Measurements from ENCODE around the gene EXPH5. TPM values are rescaled to one million over a fixed set of nuclear protein-coding genes. Genes with fewer than 3 reads are reported as not detected.

Gene EXPH5
- total and polyA plus RNA-seq, 2 of the 8 experiments (the other 6 are each of a cell fraction or from before 2014, with no cell fraction given), result 1.1 to 11.5 TPM

DNA sequence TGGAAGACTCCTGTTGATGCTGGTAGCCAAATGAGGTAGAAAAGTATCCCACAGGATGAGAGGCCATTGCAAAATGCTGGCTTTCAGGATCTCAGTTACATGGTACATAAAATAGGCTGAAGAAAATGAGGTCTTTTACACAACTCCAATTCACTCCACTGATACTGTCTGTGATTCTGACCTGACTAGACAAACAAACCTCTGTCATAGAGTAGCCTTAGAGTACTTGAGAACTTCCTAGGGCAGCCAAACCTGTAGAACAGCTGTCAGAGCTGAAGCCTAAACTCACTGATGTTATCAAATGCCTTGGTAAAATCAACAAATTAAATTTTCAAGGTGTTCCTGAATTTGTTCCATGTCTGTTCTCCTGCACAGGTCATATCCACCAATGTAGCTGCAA, 69.1 kb downstream of the EXPH5 start (continued):
- no peak for TF ChIP-seq SAP30 (IDR thresholded peaks at IDR 0.05; ENCODE audit: insufficient read depth, insufficient replicate concordance, low read length)
